K562 (cell line): ENCODE data around the gene NUDT22. TPM values are rescaled to one million over a fixed set of nuclear protein-coding genes. Genes with fewer than 3 reads are reported as not detected.
A peak's percentile ranks its signal among the peaks of the same experiment; 100 is the strongest.

Source experiments
- ATAC-seq: fragments of 200-7000 bp; cut with Tn5 transposase; 3 replicates; pipeline ENCODE4 v1.9.1; 2020; ENCODE audit warnings: moderate library complexity
- BruUV-seq: library from RNA; stranded (reverse); fragments of 400-500 nt; replicated peaks from 2 replicates; lab custom pipeline; 2021; lab: Mats Ljungman, UMichigan
- CTCF ChIA-PET: fragments of 300-600 bp; formaldehyde crosslinking; extraction: SDS; loops from one replicate; lab custom pipeline; 2021; ENCODE audit warnings: low intra/inter-chr PET ratio; lab: Yijun Ruan, JAX
- POLR2A ChIA-PET: fragments of 300-600, 350-650 bp; sonication (Branson Sonifier 250); formaldehyde crosslinking; extraction: SDS; loops from one replicate; lab custom pipeline; 2021; ENCODE audit warnings: antibody characterized with exemption, inconsistent platforms; lab: Yijun Ruan, JAX
- DNase-seq, 4 experiments: peaks; one replicate each; pipeline versions ENCODE4 v3.0.0 to v3.0.0-alpha.2; 2011 to 2018; ENCODE audit warnings: low spot score in 3 of 4, mixed read lengths in 3 of 4; ENCODE audit errors: extremely low read depth in 1 of 4
- FAIRE-seq: peaks from 2 replicates; lab custom pipeline; 2011; peaks lifted over from hg19 to GRCh38; lab: Jason Lieb, UNC
- H2AFZ ChIP-seq: 2 replicates; pipeline ENCODE4 v1.6.0; 2011; ENCODE audit warnings: low read depth, low read length, control low read depth, inconsistent platforms
- H3K27ac ChIP-seq: fragments of 200-600 bp; 3 replicates; pipeline ENCODE4 v1.8.0; 2011; ENCODE audit warnings: low read depth, mild to moderate bottlenecking, control low read depth, inconsistent platforms, low read length, moderate library complexity, mixed read lengths; ENCODE audit errors: extremely low read depth
- H3K27me3 ChIP-seq, 2 experiments: fragments of 300-600 bp in 1 of 2; 2 replicates in 1 of 2; 3 replicates in 1 of 2; pipeline versions ENCODE4 v1.6.0 to v1.8.0; 2011; ENCODE audit warnings: inconsistent platforms in 2 of 2, low read length in 2 of 2, mild to moderate bottlenecking in 1 of 2, mixed read lengths in 1 of 2, moderate library complexity in 1 of 2; ENCODE audit not compliant: control insufficient read depth in 2 of 2, insufficient read depth in 2 of 2
- H3K36me3 ChIP-seq: fragments of 300-600 bp; 3 replicates; pipeline ENCODE4 v1.8.0; 2011; ENCODE audit warnings: mild to moderate bottlenecking, low read length, inconsistent platforms; ENCODE audit not compliant: control insufficient read depth, insufficient read depth
- H3K4me1 ChIP-seq, 2 experiments: fragments of 200-600 bp in 1 of 2; replicated peaks in 1 of 2; 2 replicates in 1 of 2; 3 replicates in 1 of 2; pipeline versions ENCODE4 v1.5.1 to v1.8.0; 2011; ENCODE audit warnings: inconsistent platforms in 2 of 2, low read length in 2 of 2, mild to moderate bottlenecking in 1 of 2, mixed read lengths in 1 of 2, moderate library complexity in 1 of 2; ENCODE audit not compliant: control insufficient read depth in 2 of 2, insufficient read depth in 2 of 2
- H3K4me2 ChIP-seq: 2 replicates; pipeline ENCODE4 v1.6.1; 2011; ENCODE audit warnings: low read length, control low read depth, inconsistent platforms, mixed read lengths; ENCODE audit not compliant: insufficient read depth
- H3K4me3 ChIP-seq: fragments of 200-600 bp; sonication (generic), shearing (Covaris generic); 2 replicates; pipeline ENCODE4 v1.5.1; 2016; ENCODE audit warnings: control low read depth, inconsistent platforms
- H3K79me2 ChIP-seq: fragments of 200-600 bp; 3 replicates; pipeline ENCODE4 v1.8.0; 2011; ENCODE audit warnings: low read length, inconsistent platforms; ENCODE audit not compliant: control insufficient read depth, insufficient read depth
- H3K9ac ChIP-seq, 2 experiments: 2 replicates each; pipeline versions ENCODE4 v1.6.0 to v1.6.1; 2011; ENCODE audit warnings: low read depth in 2 of 2, low read length in 2 of 2, control low read depth in 1 of 2, inconsistent platforms in 1 of 2, mild to moderate bottlenecking in 1 of 2, mixed read lengths in 1 of 2; ENCODE audit not compliant: insufficient read depth in 1 of 2
- H3K9me1 ChIP-seq: one replicate; pipeline ENCODE4 v1.6.0; 2011; ENCODE audit warnings: inconsistent platforms, mild to moderate bottlenecking, low read length, moderate library complexity; ENCODE audit not compliant: control insufficient read depth, insufficient read depth
- H3K9me3 ChIP-seq: replicated peaks from 2 replicates; pipeline ENCODE4 v1.5.1; 2011; ENCODE audit warnings: low read depth, low read length, inconsistent platforms; ENCODE audit not compliant: control insufficient read depth, insufficient read depth
- H4K20me1 ChIP-seq: replicated peaks from 2 replicates; pipeline ENCODE4 v1.6.1; 2011; ENCODE audit warnings: low read length, inconsistent platforms, mixed read lengths; ENCODE audit not compliant: control insufficient read depth, insufficient read depth
- NR2C1 ChIP-seq, 2 experiments: fragments of 450-650 bp; IDR thresholded peaks; 2 replicates each; pipeline ENCODE4 v1.6.1; 2017; ENCODE audit warnings: mild to moderate bottlenecking in 2 of 2, antibody characterized with exemption in 1 of 2, inconsistent platforms in 1 of 2, missing compliant biosample characterization in 1 of 2, missing genetic modification characterization in 1 of 2
- POLR2A ChIP-seq: fragments of 450-650 bp; conservative IDR thresholded peaks from 2 replicates; pipeline ENCODE4 v1.6.1; 2016
- RBFOX2 ChIP-seq: fragments of 200-400 bp; formaldehyde crosslinking; IDR thresholded peaks from 2 replicates; pipeline ENCODE4 v1.6.1; 2017; ENCODE audit warnings: low read depth, mild to moderate bottlenecking, low read length, moderate library complexity
- TFAP4 ChIP-seq: sonication (generic); formaldehyde crosslinking; IDR thresholded peaks from 2 replicates; pipeline ENCODE4 v1.8.0; 2022; ENCODE audit warnings: missing genetic modification reagents, mild to moderate bottlenecking, moderate library complexity, borderline replicate concordance
- WGBS: fragments of 100-300 bp; shearing (Covaris generic); methylation state at CpG from one replicate; pipeline ENCODE4 v1.1.6; 2016; ENCODE audit warnings: low coverage, mixed read lengths; ENCODE audit not compliant: insufficient coverage; ENCODE audit errors: missing lambda C conversion rate; 5-methylcytosine and 5-hydroxymethylcytosine counted together
- in situ Hi-C: fragments of 300-500 bp; cut with MboI; formaldehyde crosslinking; loops from 4 replicates; pipeline ENCODE4 v1.15.0; 2018; ENCODE audit warnings: inconsistent platforms, mixed read lengths
- intact Hi-C: fragments of 100-400 bp; cut with micrococcal nuclease; formaldehyde crosslinking; loops from 2 replicates; pipeline ENCODE4 v1.14.2; 2022
- polyA plus RNA-seq, 8 experiments: library from polyadenylated mRNA; depleted of rRNA in 4 of 8; stranded (reverse) in 5 of 8; unstranded in 3 of 8; fragments of >200 nt; fragmentation: Nextera tagmentation in 2 of 8; fragmentation: Illumina TruSeq in 1 of 8; extraction: Ambion mirVana in 2 of 8; extraction: Trizol in 1 of 8; gene quantifications; 2 replicates each; pipeline versions ENCODE4 v1.2.1 to v1.2.3, GENCODE V29; 2011 to 2014; ENCODE audit warnings: inconsistent platforms in 1 of 8, missing spikeins in 1 of 8
- total RNA-seq, 7 experiments: library from RNA; depleted of rRNA in 6 of 7; stranded (reverse); fragments of >200 nt in 6 of 7; fragmentation: Illumina TruSeq in 2 of 7; extraction: Trizol in 2 of 7; gene quantifications; 2 replicates each; pipeline versions ENCODE4 v1.2.1 to v1.2.3, GENCODE V29; 2011 to 2021; ENCODE audit warnings: low replicate concordance in 1 of 7

The NUDT22 gene
- total and polyA plus RNA-seq, 9 of the 15 experiments (the other 6 are each of a cell fraction or from before 2014, with no cell fraction given), result 6.3 to 92.6 (median 37.4) TPM

- Histone ChIP-seq H3K4me1 (peaks cover 30 to 61% of the 10 kb centered on the region in 2 experiments), H3K36me3 (peaks cover 86% of the 10 kb centered on the region; the same call in 2 of the 3 replicates), H3K4me3 (peak overlapping the region; percentile 77), H3K4me2 (peak overlapping the region; percentile 97), H3K79me2 (peaks cover 47% of the 10 kb centered on the region), H3K9ac (peak overlapping the region; percentile 99 to 100), H4K20me1 (no peaks in the 10 kb centered on the region; the same call in 1 of the 2 replicates), H3K9me1 (peaks cover 8% of the 10 kb centered on the region), H2AFZ (no peak overlapping the region), H3K27ac (peak overlapping the region; percentile 100), H3K27me3 (no peaks in the 10 kb centered on the region), H3K9me3 (no peaks in the 10 kb centered on the region)
- no peak for FAIRE-seq
- BruUV-seq, result no TSS peak
- ChIA-PET POLR2A (interaction anchor here (0.6 to 7.8 kb wide), 4 partner anchors 9 to 642 kb away, joined by 3 to 77 read pairs (median 43); partner anchors contain the start of genes NUDT22, STIP1 and TRPT1), CTCF (no interaction called here)
- no peak for DNase-seq
- in situ Hi-C loops, result no loop called here
- no peak for ATAC-seq
- intact Hi-C loops, result loop anchor here (5.0 kb wide), 1 partner anchor 148 kb away; the partner anchor contains the start of gene RPS6KA4
- 88% methylated on average over 13 of the region's 18 CpGs for WGBS
- TF ChIP-seq NR2C1 (IDR thresholded peaks at IDR 0.05), result no peak
- no peak for TF ChIP-seq NR2C1 (tag; IDR thresholded peaks at IDR 0.05)
- TF ChIP-seq TFAP4 (CRISPR knock-in tag), result 0 out of 2 replicates have a peak, but pooled peaks have one; percentile 10
- no peak for TF ChIP-seq RBFOX2
- peak; percentile 16; the same call in 1 of the 2 replicates for TF ChIP-seq POLR2A
Observed at GRCh38 chr11:64208796-64209562, 17.1 kb upstream of the NUDT22 start.
